GM12878 (cell line): ENCODE results near the gene CLK1. TPM values are rescaled to one million over a fixed set of nuclear protein-coding genes. Genes with fewer than 3 reads are reported as not detected.
A peak's percentile ranks its signal among the peaks of the same experiment; 100 is the strongest.

ENCODE experiments used
- ASH2L ChIP-seq: fragments of 300-600, 200-600 bp; sonication (generic); IDR thresholded peaks from 2 replicates; pipeline ENCODE4 v1.6.1; 2017; ENCODE audit warnings: low read depth, mild to moderate bottlenecking, borderline replicate concordance
- CEBPB ChIP-seq, 2 experiments: fragments of 150-350 bp in 1 of 2; IDR thresholded peaks; 2 replicates each; pipeline ENCODE4 v1.6.1; 2012 to 2014; ENCODE audit warnings: low read depth in 2 of 2, low read length in 2 of 2, borderline replicate concordance in 1 of 2, inconsistent platforms in 1 of 2
- CTCF ChIP-seq, 3 experiments: IDR thresholded peaks in 2 of 3; conservative IDR thresholded peaks in 1 of 3; 2 replicates each; pipeline ENCODE4 v1.5.1; 2011; ENCODE audit warnings: low read depth in 3 of 3, low read length in 3 of 3, mild to moderate bottlenecking in 3 of 3, control low read depth in 2 of 3, moderate library complexity in 2 of 3, inconsistent platforms in 1 of 3, mixed read lengths in 1 of 3; ENCODE audit not compliant: control insufficient read depth in 2 of 3, insufficient read depth in 1 of 3; ENCODE audit errors: extremely low read depth in 1 of 3
- ELK1 ChIP-seq: IDR thresholded peaks from 2 replicates; pipeline ENCODE4 v1.6.1; 2012; ENCODE audit warnings: low read depth, low read length, improper control_type of control experiment
- ESRRA ChIP-seq: IDR thresholded peaks from 2 replicates; pipeline ENCODE4 v1.6.1; 2012; ENCODE audit warnings: mild to moderate bottlenecking, low read length, improper control_type of control experiment
- FOXK2 ChIP-seq: fragments of 450-650 bp; IDR thresholded peaks from 2 replicates; pipeline ENCODE4 v1.6.1; 2017; ENCODE audit warnings: mild to moderate bottlenecking, moderate library complexity
- HCFC1 ChIP-seq: fragments of 150-350 bp; IDR thresholded peaks from 2 replicates; pipeline ENCODE4 v1.6.1; 2014; ENCODE audit warnings: low read length
- HDAC6 ChIP-seq: fragments of 200-600 bp; sonication (generic); IDR thresholded peaks from one replicate; pipeline ENCODE4 v1.8.0; 2017; ENCODE audit warnings: antibody characterized with exemption; ENCODE audit not compliant: unreplicated experiment
- HDGF ChIP-seq: fragments of 450-650 bp; IDR thresholded peaks from 2 replicates; pipeline ENCODE4 v1.6.1; 2016; ENCODE audit warnings: antibody characterized with exemption
- IRF4 ChIP-seq: IDR thresholded peaks from 2 replicates; pipeline ENCODE4 v1.6.1; 2011; ENCODE audit warnings: low read depth, low read length
- MYC ChIP-seq: IDR thresholded peaks from 2 replicates; pipeline ENCODE4 v1.6.1; 2011; ENCODE audit warnings: mild to moderate bottlenecking, low read length, moderate library complexity, inconsistent platforms; ENCODE audit not compliant: insufficient read depth, insufficient replicate concordance, insufficient read length, severe bottlenecking
- NR2C2 ChIP-seq: IDR thresholded peaks from 2 replicates; pipeline ENCODE4 v1.6.1; 2011; ENCODE audit warnings: borderline replicate concordance, low read depth; ENCODE audit not compliant: control insufficient read depth, insufficient read length
- NR2F1 ChIP-seq: fragments of 450-650 bp; conservative IDR thresholded peaks from 2 replicates; pipeline ENCODE4 v1.6.1; 2017; ENCODE audit warnings: mild to moderate bottlenecking
- PKNOX1 ChIP-seq: fragments of 450-650 bp; IDR thresholded peaks from 2 replicates; pipeline ENCODE4 v1.6.1; 2016; ENCODE audit warnings: mild to moderate bottlenecking
- POLR2AphosphoS2 ChIP-seq: IDR thresholded peaks from 2 replicates; pipeline ENCODE4 v1.6.1; 2011; ENCODE audit warnings: low read depth, mild to moderate bottlenecking, low read length, improper control_type of control experiment, moderate library complexity
- PRDM15 ChIP-seq: fragments of 450-650 bp; formaldehyde crosslinking; IDR thresholded peaks from 2 replicates; pipeline ENCODE4 v1.4.0; 2020; ENCODE audit warnings: mild to moderate bottlenecking, moderate library complexity
- RFX5 ChIP-seq: IDR thresholded peaks from 2 replicates; pipeline ENCODE4 v1.6.1; 2011; ENCODE audit warnings: low read depth, low read length, improper control_type of control experiment
- SIN3A ChIP-seq: IDR thresholded peaks from 2 replicates; pipeline ENCODE4 v1.6.1; 2012; ENCODE audit warnings: low read depth, low read length, improper control_type of control experiment
- SMARCA5 ChIP-seq: fragments of 450-650 bp; IDR thresholded peaks from 2 replicates; pipeline ENCODE4 v1.6.1; 2017; ENCODE audit warnings: mild to moderate bottlenecking
- USF2 ChIP-seq: IDR thresholded peaks from 2 replicates; pipeline ENCODE4 v1.6.1; 2011; ENCODE audit warnings: low read depth, low read length, improper control_type of control experiment, borderline replicate concordance
- ZNF207 ChIP-seq: fragments of 450-650 bp; IDR thresholded peaks from 2 replicates; pipeline ENCODE4 v1.6.1; 2014; ENCODE audit warnings: antibody characterized with exemption, mild to moderate bottlenecking, borderline replicate concordance
- polyA plus RNA-seq, 11 experiments: library from polyadenylated mRNA; depleted of rRNA in 4 of 11; unstranded in 6 of 11; stranded (reverse) in 5 of 11; fragments of >200 nt; fragmentation: Nextera tagmentation in 4 of 11; fragmentation: Illumina TruSeq in 1 of 11; extraction: Ambion mirVana in 4 of 11; extraction: Trizol in 1 of 11; gene quantifications; 1 replicate in 1 of 11; 2 replicates in 10 of 11; pipeline versions ENCODE4 v1.2.1 to v1.2.3, GENCODE V29; 2011 to 2016; ENCODE audit warnings: inconsistent platforms in 2 of 11, missing spikeins in 2 of 11, low read depth in 1 of 11
- total RNA-seq, 4 experiments: library from RNA; depleted of rRNA in 3 of 4; stranded (reverse); fragments of >200 nt in 3 of 4; fragmentation: Illumina TruSeq in 1 of 4; extraction: Trizol in 1 of 4; gene quantifications; 2 replicates each; pipeline versions ENCODE4 v1.2.1 to v1.2.3, GENCODE V29; 2013 to 2021

The CLK1 gene
- total and polyA plus RNA-seq, 10 of the 15 experiments (the other 5 are each of a cell fraction or from before 2014, with no cell fraction given): 61.2 to 221 (median 80.1) TPM

- no peak for TF ChIP-seq USF2
- TF ChIP-seq CEBPB (IDR thresholded peaks at IDR 0.05; ENCODE audit: borderline replicate concordance in 1 of 2, low read depth in 2 of 2, low read length in 2 of 2): no peak
- TF ChIP-seq ZNF207: no peak
- peak; percentile 90 for TF ChIP-seq NR2F1
- TF ChIP-seq HDAC6: no peak
- no peak for TF ChIP-seq PKNOX1
- no peak for TF ChIP-seq PRDM15 (CRISPR knock-in tag)
- TF ChIP-seq POLR2AphosphoS2: no peak
- no peak for TF ChIP-seq RFX5
- no peak for TF ChIP-seq ELK1
- TF ChIP-seq IRF4: no peak
- TF ChIP-seq SIN3A: no peak
- no peak for TF ChIP-seq CTCF (IDR thresholded peaks at IDR 0.05 in 2 of 3, conservative IDR thresholded peaks at IDR 0.05 in 1 of 3; ENCODE audit: control insufficient read depth in 2 of 3, extremely low read depth in 1 of 3, insufficient read depth in 1 of 3, low read depth in 3 of 3, low read length in 3 of 3)
- TF ChIP-seq ESRRA: no peak
- no peak for TF ChIP-seq NR2C2
- TF ChIP-seq FOXK2: no peak
- TF ChIP-seq MYC: no peak
- TF ChIP-seq SMARCA5: no peak
- no peak for TF ChIP-seq HCFC1
- TF ChIP-seq HDGF: no peak
- TF ChIP-seq ASH2L: no peak
Observed at GRCh38 chr2:200814276-200814815, 50.1 kb downstream of the CLK1 start (continued).
